Karpas-422 (cell line): ENCODE measurements around the gene RFNG. TPM values are rescaled to one million over a fixed set of nuclear protein-coding genes. Genes with fewer than 3 reads are reported as not detected.

Experiments
- DNase-seq: peaks from one replicate; pipeline ENCODE4 v3.0.0-alpha.2; 2015
- H2AFZ ChIP-seq: fragments of 200-600 bp; sonication (generic); 2 replicates; pipeline ENCODE4 v1.6.1; 2014; ENCODE audit warnings: antibody characterized with exemption, low read length, mixed read lengths
- H3K27ac ChIP-seq: fragments of 200-600 bp; sonication (generic); 2 replicates; pipeline ENCODE4 v1.5.1; 2014; ENCODE audit warnings: mild to moderate bottlenecking, low read length, moderate library complexity
- H3K27me3 ChIP-seq: fragments of 200-600 bp; sonication (generic); 2 replicates; pipeline ENCODE4 v1.6.1; 2014; ENCODE audit warnings: low read length, mixed read lengths
- H3K36me3 ChIP-seq: fragments of 200-600 bp; sonication (generic); 2 replicates; pipeline ENCODE4 v1.6.1; 2014; ENCODE audit warnings: low read length, mixed read lengths; ENCODE audit not compliant: insufficient read depth
- H3K4me1 ChIP-seq: fragments of 200-600 bp; sonication (generic); 2 replicates; pipeline ENCODE4 v1.6.1; 2014; ENCODE audit warnings: mild to moderate bottlenecking, low read length, mixed read lengths
- H3K4me2 ChIP-seq: fragments of 200-600 bp; sonication (generic); 2 replicates; pipeline ENCODE4 v1.6.1; 2014; ENCODE audit warnings: low read length, low read depth, mild to moderate bottlenecking; ENCODE audit not compliant: poor library complexity, severe bottlenecking
- H3K4me3 ChIP-seq: fragments of 200-600 bp; sonication (generic); 2 replicates; pipeline ENCODE4 v1.5.1; 2014; ENCODE audit warnings: mild to moderate bottlenecking, antibody characterized with exemption, low read length, mixed read lengths
- H3K79me2 ChIP-seq: fragments of 200-600 bp; sonication (generic); 2 replicates; pipeline ENCODE4 v1.6.1; 2014; ENCODE audit warnings: mild to moderate bottlenecking, low read length, mixed read lengths
- H3K9ac ChIP-seq: fragments of 200-600 bp; sonication (generic); 2 replicates; pipeline ENCODE4 v1.6.0; 2014; ENCODE audit warnings: low read length
- H3K9me2 ChIP-seq: fragments of 200-600 bp; sonication (generic), shearing (Covaris generic); replicated peaks from 2 replicates; pipeline ENCODE4 v1.6.0; 2014; ENCODE audit warnings: mild to moderate bottlenecking, low read length, moderate library complexity; ENCODE audit not compliant: insufficient read depth
- H3K9me3 ChIP-seq: fragments of 300-700, 200-600 bp; sonication (generic); 2 replicates; pipeline ENCODE4 v1.6.1; 2014; ENCODE audit warnings: low read length, mixed read lengths
- H4K20me1 ChIP-seq: fragments of 200-600 bp; sonication (generic); 2 replicates; pipeline ENCODE4 v1.6.1; 2014; ENCODE audit warnings: mild to moderate bottlenecking, antibody characterized with exemption, low read length, low read depth; ENCODE audit not compliant: insufficient read depth
- total RNA-seq: library from RNA; depleted of rRNA; stranded (reverse); fragments of >200 nt; shearing (Covaris generic); gene quantifications from 2 replicates; pipeline ENCODE4 v1.2.3, GENCODE V29; 2014; ENCODE audit warnings: low replicate concordance

The RFNG gene
- total RNA-seq, 1 experiment from 2014 or later: 16.5 TPM

DNA sequence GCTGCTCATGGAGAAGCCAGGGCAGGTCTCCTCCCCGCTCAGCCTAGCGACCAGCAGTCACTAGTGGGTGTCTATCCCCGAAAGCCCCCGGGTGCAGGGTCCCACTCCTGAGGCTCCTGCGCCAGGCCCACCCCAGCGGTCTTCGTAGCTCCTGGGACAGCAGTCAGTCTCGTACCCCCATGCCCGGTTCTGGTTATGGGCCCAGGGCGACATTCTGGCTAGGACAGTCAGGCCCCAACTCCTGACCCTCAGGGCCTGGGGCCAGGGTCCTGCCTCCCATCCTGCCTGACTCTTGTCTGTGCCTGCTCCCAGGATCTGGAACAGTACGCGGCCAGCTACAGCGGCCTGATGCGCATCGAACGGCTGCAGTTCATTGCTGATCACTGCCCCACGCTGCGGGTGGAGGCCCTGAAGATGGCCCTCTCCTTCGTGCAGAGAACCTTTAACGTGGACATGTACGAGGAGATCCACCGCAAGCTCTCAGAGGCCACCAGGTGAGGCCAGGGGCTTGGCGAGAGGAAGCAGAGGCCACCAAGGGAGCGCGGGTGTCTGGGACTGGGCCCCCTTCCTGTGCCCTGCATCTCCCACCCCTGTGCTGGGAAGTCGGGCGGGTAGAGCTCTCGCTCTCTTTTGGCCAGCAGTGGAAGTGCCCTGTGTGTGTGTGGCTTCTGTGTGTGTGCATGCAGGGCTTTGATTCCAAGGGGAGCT, 2.1 kb upstream of the RFNG start:
- no peak overlapping the region; the same call in 1 of the 2 replicates for H3K4me3 ChIP-seq
- H3K79me2 ChIP-seq: peaks cover 17% of the 10 kb centered on the region
- no peak overlapping the region for H2AFZ ChIP-seq
- H3K9me2 ChIP-seq: no peaks in the 10 kb centered on the region
- H3K27me3 ChIP-seq: no peaks in the 10 kb centered on the region
- no peak overlapping the region for H3K27ac ChIP-seq
- peaks cover 31% of the 10 kb centered on the region for H3K4me1 ChIP-seq
- H3K9me3 ChIP-seq: no peaks in the 10 kb centered on the region
- peaks cover 17% of the 10 kb centered on the region; the same call in 1 of the 2 replicates for H4K20me1 ChIP-seq
- no peaks in the 10 kb centered on the region for H3K36me3 ChIP-seq
- no peak for DNase-seq
- H3K4me2 ChIP-seq: peak overlapping the region; percentile 95
- H3K9ac ChIP-seq: peak overlapping the region; percentile 96

DNA sequence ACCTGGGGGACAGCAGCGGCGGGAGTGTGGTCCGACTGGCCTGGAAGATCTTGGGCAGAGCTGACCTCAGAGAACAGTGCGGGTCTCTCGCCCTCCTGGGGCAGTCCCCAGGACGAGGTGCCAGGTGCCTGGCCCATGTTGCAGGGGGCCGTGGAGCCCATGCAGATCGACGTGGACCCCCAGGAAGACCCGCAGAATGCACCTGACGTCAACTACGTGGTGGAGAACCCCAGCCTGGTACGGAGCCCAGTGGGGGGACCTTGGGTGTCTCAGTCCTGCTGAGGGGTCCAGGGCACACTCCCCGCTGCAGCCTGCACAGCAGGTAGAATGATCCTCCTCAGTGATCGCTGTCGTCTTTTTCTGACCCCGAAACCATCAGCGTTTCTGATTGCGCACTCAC, 1.5 kb upstream of the RFNG start:
- Histone ChIP-seq H3K4me2 (peak overlapping the region; percentile 95), H3K36me3 (no peaks in the 10 kb centered on the region), H3K79me2 (peaks cover 17% of the 10 kb centered on the region)

DNA sequence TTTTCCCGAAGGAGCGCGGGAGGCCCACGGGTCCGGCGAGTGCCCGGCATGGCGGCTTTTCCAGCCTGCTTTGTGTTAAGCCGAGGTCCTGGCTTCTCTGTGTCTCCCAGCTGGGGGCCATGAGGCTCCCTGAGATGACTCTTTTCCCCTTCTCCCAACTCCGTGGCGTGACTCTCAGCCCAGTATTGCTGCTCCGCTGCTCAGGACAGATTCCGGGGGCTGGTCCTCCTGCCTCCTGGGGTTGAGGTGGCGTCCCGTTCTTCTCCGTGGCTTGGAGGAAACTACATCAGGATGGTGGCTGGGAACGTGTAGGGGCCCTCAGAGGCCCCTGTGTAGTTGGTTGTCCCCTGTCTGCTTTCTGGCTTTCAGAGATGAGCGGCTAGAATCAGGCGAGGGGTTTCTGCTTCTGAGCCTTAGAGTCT, 1.0 kb upstream of the RFNG start:
- H3K4me3 ChIP-seq: peak overlapping the region; percentile 99
- H3K4me1 ChIP-seq: peaks cover 30% of the 10 kb centered on the region
- H3K79me2 ChIP-seq: peaks cover 17% of the 10 kb centered on the region
- H3K4me2 ChIP-seq: peak overlapping the region; percentile 95
- no peaks in the 10 kb centered on the region for H3K9me2 ChIP-seq
- no peaks in the 10 kb centered on the region for H3K36me3 ChIP-seq
- no peak for DNase-seq
- H2AFZ ChIP-seq: no peak overlapping the region
- no peaks in the 10 kb centered on the region for H3K9me3 ChIP-seq
- H3K9ac ChIP-seq: peak overlapping the region; percentile 96
- H4K20me1 ChIP-seq: peaks cover 17% of the 10 kb centered on the region; the same call in 1 of the 2 replicates
- no peaks in the 10 kb centered on the region for H3K27me3 ChIP-seq
- H3K27ac ChIP-seq: no peak overlapping the region

More for the DNA sequence above, 1.5 kb upstream of the RFNG start:
- no peaks in the 10 kb centered on the region for H3K9me3 ChIP-seq
- H2AFZ ChIP-seq: no peak overlapping the region
- H3K4me3 ChIP-seq: peak overlapping the region; percentile 99
- no peak overlapping the region for H3K27ac ChIP-seq
- DNase-seq: no peak
- no peaks in the 10 kb centered on the region for H3K9me2 ChIP-seq
- peak overlapping the region; percentile 96 for H3K9ac ChIP-seq
- no peaks in the 10 kb centered on the region for H3K27me3 ChIP-seq
- H4K20me1 ChIP-seq: peaks cover 17% of the 10 kb centered on the region; the same call in 1 of the 2 replicates
- H3K4me1 ChIP-seq: peaks cover 30% of the 10 kb centered on the region

DNA sequence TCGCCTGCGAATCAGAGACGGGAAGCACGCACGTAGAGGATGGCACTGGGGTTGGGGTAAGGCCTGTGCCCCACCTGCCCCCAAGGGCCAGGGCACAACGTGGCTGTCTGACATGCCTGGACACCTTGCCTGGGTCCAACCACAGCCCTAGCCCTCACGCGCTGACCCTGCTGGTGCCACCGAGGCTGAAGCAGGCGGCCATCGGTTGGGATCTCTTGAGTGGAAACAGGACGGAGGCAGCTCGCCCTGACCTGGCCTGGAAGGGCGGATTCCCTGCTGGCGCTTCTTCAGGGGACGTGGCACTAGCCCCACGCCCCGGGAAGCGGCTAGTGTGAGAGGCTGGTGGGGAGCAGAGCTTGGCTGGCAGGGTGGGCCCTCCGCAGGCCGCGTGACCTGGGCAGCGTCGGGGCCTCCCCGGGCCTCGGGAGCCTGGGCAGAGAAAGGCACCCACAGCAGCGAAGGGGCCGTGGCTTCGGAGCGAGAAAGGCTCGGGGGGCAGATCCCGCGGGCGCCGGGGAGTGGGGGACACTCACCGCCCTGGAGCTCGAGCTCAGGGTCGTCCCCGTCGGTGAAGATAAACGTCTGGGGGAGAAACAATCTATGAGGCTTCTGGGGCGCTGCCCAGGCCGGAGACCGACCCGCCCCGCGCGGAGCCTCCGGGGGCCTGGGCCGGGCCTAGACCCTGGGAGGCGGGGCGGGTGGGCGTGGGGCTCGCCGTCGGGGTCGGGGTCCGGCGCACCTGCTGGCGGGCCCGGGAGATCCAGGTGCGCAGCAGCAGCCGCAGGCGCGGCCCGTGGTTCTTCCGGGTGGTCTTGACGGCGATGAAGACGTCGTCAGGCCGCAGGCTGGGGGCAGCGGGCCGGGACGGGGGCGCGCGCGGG, 610 bp downstream of the RFNG start:
- H3K9me3 ChIP-seq: no peaks in the 10 kb centered on the region
- peak overlapping the region; percentile 74 for H3K4me2 ChIP-seq
- no peaks in the 10 kb centered on the region for H3K27me3 ChIP-seq
- H2AFZ ChIP-seq: no peak overlapping the region
- peaks cover 17% of the 10 kb centered on the region for H3K79me2 ChIP-seq
- H3K4me1 ChIP-seq: peaks cover 30% of the 10 kb centered on the region
- peak overlapping the region; percentile 65 for H3K9ac ChIP-seq
- DNase-seq: no peak
- H4K20me1 ChIP-seq: peaks cover 17% of the 10 kb centered on the region; the same call in 1 of the 2 replicates
- no peaks in the 10 kb centered on the region for H3K36me3 ChIP-seq
- no peaks in the 10 kb centered on the region for H3K9me2 ChIP-seq
- no peak overlapping the region for H3K27ac ChIP-seq
- H3K4me3 ChIP-seq: peak overlapping the region; percentile 71

DNA sequence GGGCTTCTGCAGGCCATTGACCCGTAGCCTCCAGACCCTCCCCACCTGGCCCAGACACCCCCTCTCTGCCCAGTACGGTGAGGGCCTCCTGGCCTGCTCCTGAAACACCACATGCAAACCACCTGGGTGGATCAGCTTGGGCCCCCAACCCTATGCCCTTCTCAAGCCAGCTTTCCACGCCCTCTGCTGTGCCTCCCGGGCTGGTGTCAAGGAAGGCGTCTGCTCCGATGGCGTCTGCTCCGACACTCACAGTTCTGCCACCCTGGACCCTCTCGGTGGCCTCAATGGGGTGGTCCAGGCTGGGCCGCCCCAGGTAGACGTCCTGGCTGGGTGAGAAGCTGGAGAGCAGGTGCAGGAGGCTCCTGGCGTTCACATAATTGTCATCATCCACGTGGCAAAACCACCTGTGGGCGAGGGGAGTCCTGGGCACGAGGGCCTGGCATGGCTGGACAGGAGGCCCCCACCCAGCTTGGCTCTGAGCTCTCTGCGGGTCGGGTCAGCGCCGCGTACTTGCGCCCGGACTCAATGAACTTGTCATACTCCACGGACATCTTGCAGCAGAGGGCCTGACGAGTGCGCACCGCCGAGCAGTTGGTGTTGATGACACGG, 1.4 kb downstream of the RFNG start:
- Histone ChIP-seq H3K27me3 (no peaks in the 10 kb centered on the region), H3K4me2 (peak overlapping the region; percentile 74), H4K20me1 (peaks cover 11% of the 10 kb centered on the region; the same call in 1 of the 2 replicates), H3K36me3 (no peaks in the 10 kb centered on the region), H3K4me1 (peaks cover 30% of the 10 kb centered on the region), H3K9me2 (no peaks in the 10 kb centered on the region), H3K9me3 (no peaks in the 10 kb centered on the region), H2AFZ (no peak overlapping the region), H3K4me3 (peak overlapping the region; percentile 71; the same call in 1 of the 2 replicates), H3K27ac (no peak overlapping the region), H3K9ac (peak overlapping the region; percentile 65), H3K79me2 (peaks cover 17% of the 10 kb centered on the region)
- no peak for DNase-seq

DNA sequence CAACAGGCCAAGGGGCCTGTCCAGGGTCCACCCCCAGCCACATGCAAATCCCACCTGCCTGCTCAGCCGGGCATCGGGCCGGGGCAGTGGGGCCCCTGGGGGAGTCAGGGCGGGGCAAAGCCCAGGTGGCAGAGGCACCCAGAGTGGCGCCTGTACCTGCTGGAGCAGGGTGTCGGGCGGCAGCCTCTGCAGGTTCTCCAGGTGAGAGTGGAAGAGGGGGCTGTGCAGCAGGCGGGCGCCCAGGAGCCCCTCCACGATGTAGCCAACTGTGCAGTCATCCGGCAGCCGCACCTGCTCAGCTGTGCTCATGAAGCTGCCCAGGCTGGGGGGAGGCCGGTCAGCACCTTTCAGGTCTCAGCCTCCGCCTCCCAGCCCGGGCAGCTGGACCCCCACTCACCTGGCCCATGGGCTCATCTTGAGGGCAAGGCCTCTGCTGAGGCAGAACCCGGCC, 2.1 kb downstream of the RFNG start:
- Histone ChIP-seq H2AFZ (no peak overlapping the region), H3K4me3 (no peak overlapping the region), H3K9me2 (no peaks in the 10 kb centered on the region), H4K20me1 (peaks cover 11% of the 10 kb centered on the region; the same call in 1 of the 2 replicates), H3K4me2 (peak overlapping the region; percentile 11), H3K36me3 (no peaks in the 10 kb centered on the region), H3K79me2 (peaks cover 17% of the 10 kb centered on the region), H3K9me3 (no peaks in the 10 kb centered on the region), H3K27me3 (no peaks in the 10 kb centered on the region), H3K27ac (no peak overlapping the region), H3K9ac (no peak overlapping the region; the same call in 1 of the 2 replicates), H3K4me1 (peaks cover 30% of the 10 kb centered on the region)
- no peak for DNase-seq

DNA sequence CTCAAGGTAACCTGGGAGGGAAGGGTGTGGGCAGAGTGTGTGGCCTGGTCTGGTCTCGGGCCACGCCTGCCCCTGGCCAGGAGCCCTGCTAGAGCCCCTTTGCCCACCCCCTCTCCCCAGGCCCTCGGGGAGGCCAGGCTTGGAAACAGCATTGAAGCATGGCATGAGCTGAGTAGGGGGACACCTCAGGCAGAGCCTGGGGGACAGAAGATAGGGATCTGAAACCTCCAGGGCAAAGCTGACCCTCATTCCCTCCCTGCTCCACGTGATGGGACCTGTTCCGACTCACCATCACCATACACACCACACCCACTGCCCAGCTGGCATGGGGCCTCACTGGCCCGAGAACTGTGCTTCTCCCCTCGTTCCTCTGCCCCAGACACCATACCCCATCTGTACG, 2.5 kb downstream of the RFNG start:
- Histone ChIP-seq H2AFZ (no peak overlapping the region), H3K4me1 (peaks cover 30% of the 10 kb centered on the region), H3K27me3 (no peaks in the 10 kb centered on the region), H3K36me3 (no peaks in the 10 kb centered on the region), H4K20me1 (peaks cover 11% of the 10 kb centered on the region; the same call in 1 of the 2 replicates), H3K9me3 (no peaks in the 10 kb centered on the region), H3K79me2 (peaks cover 17% of the 10 kb centered on the region), H3K27ac (no peak overlapping the region), H3K4me3 (no peak overlapping the region), H3K9me2 (no peaks in the 10 kb centered on the region), H3K4me2 (peak overlapping the region; percentile 11), H3K9ac (no peak overlapping the region; the same call in 1 of the 2 replicates)
- no peak for DNase-seq
